Sigmoid colon (tissue), 7 donors: ENCODE data around the gene ZNF212. TPM values are rescaled to one million over a fixed set of nuclear protein-coding genes. Genes with fewer than 3 reads are reported as not detected.
"Not testable (repeated sequence)": the region's sequence is repeated elsewhere in the genome, so short reads cannot be mapped to it uniquely, and the experiment has no call there.

Source experiments
- DNase-seq: peaks from one replicate; pipeline ENCODE4 v3.0.0-alpha.2; 2019
- H3K27ac ChIP-seq, 4 donors: fragments of 200-600 bp; sonication (generic); one replicate each; pipeline ENCODE4 v1.5.1; 2016 to 2019; ENCODE audit warnings: mild to moderate bottlenecking in 1 of 4
- H3K27me3 ChIP-seq, 3 donors: fragments of 200-600 bp; sonication (generic); one replicate each; pipeline ENCODE4 v1.5.1; 2019; ENCODE audit warnings: mild to moderate bottlenecking in 1 of 3
- H3K36me3 ChIP-seq, 4 donors: fragments of 200-600 bp; sonication (generic); one replicate each; pipeline ENCODE4 v1.5.1; 2016 to 2019
- H3K4me1 ChIP-seq, 4 donors: fragments of 200-600 bp; sonication (generic); one replicate each; pipeline ENCODE4 v1.5.1; 2017 to 2019
- H3K4me3 ChIP-seq, 4 donors: fragments of 200-600 bp; sonication (generic); one replicate each; pipeline ENCODE4 v1.5.1; 2017 to 2019; ENCODE audit warnings: mild to moderate bottlenecking in 2 of 4, moderate library complexity in 1 of 4
- H3K9me3 ChIP-seq, 4 donors: fragments of 200-600 bp in 3 of 4; sonication (generic) in 3 of 4; one replicate each; pipeline versions ENCODE4 v1.5.1 to v1.6.1; 2013 to 2019
- EP300 ChIP-seq, 4 donors: sonication (generic); formaldehyde crosslinking; IDR thresholded peaks; one replicate each; pipeline ENCODE4 v1.6.1; 2017; ENCODE audit warnings: antibody characterized with exemption in 4 of 4
- POLR2A ChIP-seq, 2 donors: fragments of 450-650 bp; IDR thresholded peaks; one replicate each; pipeline ENCODE4 v1.6.1; 2016; ENCODE audit warnings: antibody characterized with exemption in 2 of 2, mild to moderate bottlenecking in 2 of 2, moderate library complexity in 2 of 2
- POLR2AphosphoS5 ChIP-seq, 4 donors: sonication (generic); formaldehyde crosslinking; IDR thresholded peaks; one replicate each; pipeline ENCODE4 v1.6.1; 2017; ENCODE audit warnings: antibody characterized with exemption in 4 of 4
- WGBS, 2 donors: extraction: QIAGEN DNeasy Blood & Tissue Kit; methylation state at CpG; one replicate each; pipeline ENCODE4 v1.1.7; 2013; 5-methylcytosine and 5-hydroxymethylcytosine counted together
- intact Hi-C: fragments of 100-400 bp; cut with DNase I; formaldehyde crosslinking; loops from one replicate; pipeline ENCODE4 v1.15.1; 2023
- polyA plus RNA-seq, 3 donors: library from polyadenylated mRNA; stranded (reverse); fragments of 200-250 nt; gene quantifications; one replicate each; pipeline ENCODE4 v1.2.3, GENCODE V29; 2013
- total RNA-seq, 4 donors: library from RNA; depleted of rRNA; stranded (reverse); fragments of >200 nt; gene quantifications; one replicate each; pipeline ENCODE4 v1.1.0, GENCODE V29; 2016
- TF ChIP-seq, protein P1 (sequence below), 4 experiments: fragments of 450-650 bp in 3 of 4; fragments of 200-600 bp in 1 of 4; IDR thresholded peaks; one replicate each; pipeline ENCODE4 v1.5.1; 2016 to 2019; ENCODE audit warnings: antibody characterized with exemption in 4 of 4, mild to moderate bottlenecking in 3 of 4, moderate library complexity in 2 of 4
- donor health status: healthy with polysubstance abuse.
- donor health status: Bipolar disorder and iron deficiency.
- donor health status: healthy.

ZNF212 gene
- total and polyA plus RNA-seq, 7 donors, result 4.1 to 13.6 (median 5.8) TPM

GRCh38 chr7:149241696-149242095 lies 2.2 kb downstream of the ZNF212 start:
- H3K4me1 ChIP-seq, result peaks cover 0 to 22% (median 17%) of the 10 kb centered on the region in 4 donors
- 66 to 85% methylated on average over 5 of the region's 5 CpGs for WGBS, 2 donors
- no peaks in the 10 kb centered on the region for H3K36me3 ChIP-seq
- H3K9me3 ChIP-seq, result no peaks in the 10 kb centered on the region
- no peak for DNase-seq
- peaks cover 0 to 2% (median 0%) of the 10 kb centered on the region in 3 donors for H3K27me3 ChIP-seq
- no peak overlapping the region for H3K4me3 ChIP-seq
- TF ChIP-seq EP300 (IDR thresholded peaks at IDR 0.05), result no peak
- no peak for TF ChIP-seq POLR2AphosphoS5 (IDR thresholded peaks at IDR 0.05)
- TF ChIP-seq, protein P1, sequence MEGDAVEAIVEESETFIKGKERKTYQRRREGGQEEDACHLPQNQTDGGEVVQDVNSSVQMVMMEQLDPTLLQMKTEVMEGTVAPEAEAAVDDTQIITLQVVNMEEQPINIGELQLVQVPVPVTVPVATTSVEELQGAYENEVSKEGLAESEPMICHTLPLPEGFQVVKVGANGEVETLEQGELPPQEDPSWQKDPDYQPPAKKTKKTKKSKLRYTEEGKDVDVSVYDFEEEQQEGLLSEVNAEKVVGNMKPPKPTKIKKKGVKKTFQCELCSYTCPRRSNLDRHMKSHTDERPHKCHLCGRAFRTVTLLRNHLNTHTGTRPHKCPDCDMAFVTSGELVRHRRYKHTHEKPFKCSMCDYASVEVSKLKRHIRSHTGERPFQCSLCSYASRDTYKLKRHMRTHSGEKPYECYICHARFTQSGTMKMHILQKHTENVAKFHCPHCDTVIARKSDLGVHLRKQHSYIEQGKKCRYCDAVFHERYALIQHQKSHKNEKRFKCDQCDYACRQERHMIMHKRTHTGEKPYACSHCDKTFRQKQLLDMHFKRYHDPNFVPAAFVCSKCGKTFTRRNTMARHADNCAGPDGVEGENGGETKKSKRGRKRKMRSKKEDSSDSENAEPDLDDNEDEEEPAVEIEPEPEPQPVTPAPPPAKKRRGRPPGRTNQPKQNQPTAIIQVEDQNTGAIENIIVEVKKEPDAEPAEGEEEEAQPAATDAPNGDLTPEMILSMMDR (IDR thresholded peaks at IDR 0.05), result no peak
- no peak for TF ChIP-seq POLR2A (IDR thresholded peaks at IDR 0.05)
- intact Hi-C loops, result no loop called here
- H3K27ac ChIP-seq, result no peak overlapping the region

DNA sequence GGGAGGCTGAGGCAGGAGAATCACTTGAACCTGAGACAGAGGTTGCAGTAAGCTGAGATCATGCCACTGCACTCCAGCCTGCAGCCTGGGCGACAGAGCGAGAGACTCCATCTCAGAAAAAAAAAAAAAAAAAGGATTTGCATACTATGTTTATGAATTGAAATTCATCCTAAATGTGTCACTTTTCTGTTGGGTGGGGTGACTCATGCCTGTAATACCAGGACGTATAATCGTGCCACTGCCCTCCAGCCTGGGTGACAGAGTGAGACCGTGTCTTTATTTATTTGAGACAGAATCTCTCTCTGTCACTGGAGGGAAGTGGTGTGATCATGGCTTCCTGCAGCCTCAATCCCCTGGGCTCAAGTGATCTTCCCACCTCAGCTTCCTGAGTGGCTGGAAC lies 5.8 kb downstream of the ZNF212 start:
- Histone ChIP-seq H3K4me1 (peaks cover 0 to 15% (median 11%) of the 10 kb centered on the region in 4 donors), H3K36me3 (peaks cover 0 to 3% (median 2%) of the 10 kb centered on the region in 4 donors), H3K4me3 (no peak overlapping the region), H3K27ac (no peak overlapping the region), H3K9me3 (no peaks in the 10 kb centered on the region), H3K27me3 (no peaks in the 10 kb centered on the region)
- TF ChIP-seq EP300 (IDR thresholded peaks at IDR 0.05) (no peak), POLR2A (IDR thresholded peaks at IDR 0.05) (no peak), POLR2AphosphoS5 (IDR thresholded peaks at IDR 0.05) (no peak)
- TF ChIP-seq, protein P1 (IDR thresholded peaks at IDR 0.05), result no peak
- no peak for DNase-seq
- intact Hi-C loops, result no loop called here
- 72 to 74% methylated on average over 5 of the region's 5 CpGs for WGBS, 2 donors

- 82 to 88% methylated on average over 5 of the region's 5 CpGs for WGBS, 2 donors
- Histone ChIP-seq H3K27ac (no peak overlapping the region), H3K9me3 (no peaks in the 10 kb centered on the region), H3K36me3 (peaks cover 0 to 8% (median 7%) of the 10 kb centered on the region in 4 donors), H3K27me3 (no peaks in the 10 kb centered on the region), H3K4me1 (peaks cover 0 to 10% (median 6%) of the 10 kb centered on the region in 4 donors), H3K4me3 (no peak overlapping the region)
- TF ChIP-seq EP300 (IDR thresholded peaks at IDR 0.05) (no peak), POLR2AphosphoS5 (IDR thresholded peaks at IDR 0.05) (no peak), POLR2A (IDR thresholded peaks at IDR 0.05) (no peak)
- TF ChIP-seq, protein P1 (IDR thresholded peaks at IDR 0.05), result no peak
- intact Hi-C loops, result no loop called here
- DNase-seq, result no peak
Observed at GRCh38 chr7:149245744-149246143, 6.3 kb downstream of the ZNF212 start.

DNA sequence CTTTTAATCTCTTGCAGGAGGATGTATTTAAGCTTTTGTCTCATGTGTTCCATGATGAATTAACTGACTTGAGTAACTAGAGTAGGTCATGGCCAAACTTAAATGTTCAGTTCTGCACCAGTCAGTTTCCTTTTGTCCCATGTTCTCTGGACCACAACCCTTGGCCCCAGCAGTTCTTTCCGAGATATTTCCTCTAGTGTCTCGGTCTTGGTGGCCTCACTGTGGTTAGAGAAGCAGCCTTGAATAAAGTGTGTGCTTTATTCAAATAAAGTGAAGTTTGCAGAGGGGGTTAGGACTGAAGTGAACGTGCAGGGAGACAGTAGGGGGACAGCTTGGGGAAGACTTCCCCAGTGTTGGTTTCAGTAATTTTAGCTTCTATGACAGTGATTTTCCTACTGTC lies 9.3 kb downstream of the ZNF212 start:
- 61 to 78% methylated on average over 3 of the region's 3 CpGs for WGBS, 2 donors
- intact Hi-C loops, result no loop called here
- no peak overlapping the region for H3K27ac ChIP-seq

DNA sequence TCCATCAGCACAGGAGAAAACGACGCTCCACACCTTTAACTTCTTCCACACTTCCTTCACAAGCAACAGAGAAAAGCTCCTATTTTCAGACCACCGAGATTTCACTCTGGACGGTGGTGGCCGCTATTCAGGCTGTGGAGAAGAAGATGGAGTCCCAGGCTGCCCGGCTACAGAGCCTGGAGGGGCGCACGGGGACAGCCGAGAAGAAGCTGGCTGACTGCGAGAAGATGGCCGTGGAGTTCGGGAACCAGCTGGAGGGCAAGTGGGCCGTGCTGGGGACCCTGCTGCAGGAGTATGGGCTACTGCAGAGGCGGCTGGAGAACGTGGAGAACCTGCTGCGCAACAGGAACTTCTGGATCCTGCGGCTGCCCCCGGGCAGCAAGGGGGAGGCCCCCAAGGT lies 10.7 kb downstream of the ZNF212 start:
- H3K4me3 ChIP-seq, H3K9me3 ChIP-seq, H3K27me3 ChIP-seq, H3K27ac ChIP-seq, H3K4me1 ChIP-seq, intact Hi-C loops, DNase-seq: not testable (repeated sequence)
- WGBS, 2 donors, result 94 to 96% methylated on average over 18 of the region's 18 CpGs
- H3K36me3 ChIP-seq, result peaks cover 20 to 52% (median 39%) of the 10 kb centered on the region in 4 donors

More for the DNA sequence above, 9.3 kb downstream of the ZNF212 start:
- Histone ChIP-seq H3K4me1 (no peaks in the 10 kb centered on the region), H3K36me3 (peaks cover 11 to 38% (median 28%) of the 10 kb centered on the region in 4 donors), H3K27me3 (no peaks in the 10 kb centered on the region), H3K4me3 (no peak overlapping the region), H3K9me3 (no peaks in the 10 kb centered on the region)
- DNase-seq, result no peak
- TF ChIP-seq POLR2AphosphoS5 (IDR thresholded peaks at IDR 0.05) (no peak), EP300 (IDR thresholded peaks at IDR 0.05) (no peak), POLR2A (IDR thresholded peaks at IDR 0.05) (no peak)
- TF ChIP-seq, protein P1 (IDR thresholded peaks at IDR 0.05), result no peak

DNA sequence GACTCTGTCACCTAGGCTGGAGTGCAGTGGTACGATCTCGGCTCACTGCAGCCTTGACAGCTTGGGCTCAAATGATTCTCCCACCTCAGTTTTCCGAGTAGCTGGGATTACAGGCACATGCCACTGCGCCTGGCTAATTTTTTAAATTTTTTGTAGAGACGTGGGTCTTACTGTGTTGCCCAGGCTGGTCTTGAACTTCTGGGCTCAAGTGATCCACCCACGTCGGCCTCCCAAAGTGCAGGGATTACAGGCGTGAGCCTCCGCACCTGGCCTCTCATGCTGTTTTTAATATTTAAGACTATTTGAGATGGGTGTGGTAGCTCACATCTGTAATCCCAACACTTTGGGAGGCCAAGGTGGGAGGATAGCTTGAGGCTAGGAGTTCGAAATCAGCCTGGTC lies 12.1 kb downstream of the ZNF212 start:
- H3K27me3 ChIP-seq, H3K9me3 ChIP-seq, H3K4me3 ChIP-seq, H3K27ac ChIP-seq, intact Hi-C loops, DNase-seq, H3K4me1 ChIP-seq: not testable (repeated sequence)
- WGBS, 2 donors, result 98% methylated on average over 10 of the region's 10 CpGs
- H3K36me3 ChIP-seq, result peaks cover 20 to 65% (median 40%) of the 10 kb centered on the region in 4 donors
